Measurements from ENCODE around the gene ERLIN1.

ERLIN1 gene

GRCh38 chr10:100185364-100186252 lies at the start of gene ERLIN1:
Gene ERLIN1 (minus strand): TSS chr10:100186029. CDS start chr10:100185626, 403 bp downstream.
- Mint-ChIP-seq H3K27me3 (no peaks in the 10 kb centered on the region), H3K9me3 (no peaks in the 10 kb centered on the region), H3K4me3 (peak within 1 kb of the TSS; percentile 87 to 99), H3K4me1 (peaks cover 58% of the 10 kb centered on the region), H3K27ac (peak within 1 kb of the TSS; percentile 98 to 99)
- DNase-seq = peak; percentile 92
- peak; percentile 95 for ATAC-seq

GRCh38 chr10:100232101-100232500 lies 46.3 kb upstream of the ERLIN1 start:
- Mint-ChIP-seq H3K9me3 (no peaks in the 10 kb centered on the region), H3K4me1 (peaks cover 20% of the 10 kb centered on the region), H3K4me3 (no peak overlapping the region), H3K27me3 (no peaks in the 10 kb centered on the region), H3K27ac (no peak overlapping the region)
- DNase-seq (no peak), ATAC-seq (no peak)

GRCh38 chr10:100229819-100230422 lies 44.1 kb upstream of the ERLIN1 start:
- ATAC-seq (no peak), DNase-seq (no peak)
- Mint-ChIP-seq H3K27ac (peak overlapping the region; percentile 77 to 94), H3K4me3 (peak overlapping the region; percentile 83 to 96), H3K4me1 (peaks cover 28% of the 10 kb centered on the region), H3K9me3 (no peaks in the 10 kb centered on the region), H3K27me3 (no peaks in the 10 kb centered on the region)

- H3K4me3 Mint-ChIP-seq = no peak overlapping the region
- ATAC-seq = no peak
- no peak for DNase-seq
- peaks cover 17% of the 10 kb centered on the region for H3K4me1 Mint-ChIP-seq
- no peak overlapping the region for H3K27ac Mint-ChIP-seq
- no peaks in the 10 kb centered on the region for H3K9me3 Mint-ChIP-seq
- H3K27me3 Mint-ChIP-seq = no peaks in the 10 kb centered on the region
Observed at GRCh38 chr10:100223879-100224278, 38.0 kb upstream of the ERLIN1 start.

- DNase-seq (no peak), ATAC-seq (no peak)
- Mint-ChIP-seq H3K4me3 (no peak overlapping the region), H3K27me3 (no peaks in the 10 kb centered on the region), H3K4me1 (peaks cover 12% of the 10 kb centered on the region), H3K27ac (no peak overlapping the region), H3K9me3 (no peaks in the 10 kb centered on the region)
Observed at GRCh38 chr10:100222529-100222928, 36.7 kb upstream of the ERLIN1 start.

GRCh38 chr10:100216006-100216405 lies 30.2 kb upstream of the ERLIN1 start:
- no peaks in the 10 kb centered on the region for H3K4me1 Mint-ChIP-seq

GRCh38 chr10:100209303-100209702 lies 23.5 kb upstream of the ERLIN1 start:
- DNase-seq (no peak), ATAC-seq (no peak)
- H3K27me3 Mint-ChIP-seq = no peaks in the 10 kb centered on the region
- H3K27ac Mint-ChIP-seq = peak overlapping the region in 1 of 2 donors; percentile 7
- H3K9me3 Mint-ChIP-seq = no peaks in the 10 kb centered on the region
- H3K4me3 Mint-ChIP-seq = no peak overlapping the region
- no peaks in the 10 kb centered on the region for H3K4me1 Mint-ChIP-seq

More at GRCh38 chr10:100216006-100216405, 30.2 kb upstream of the ERLIN1 start:
- ATAC-seq (no peak), DNase-seq (no peak)
- no peaks in the 10 kb centered on the region for H3K9me3 Mint-ChIP-seq
- no peak overlapping the region for H3K4me3 Mint-ChIP-seq
- H3K27ac Mint-ChIP-seq = no peak overlapping the region
- H3K27me3 Mint-ChIP-seq = no peaks in the 10 kb centered on the region

- Mint-ChIP-seq H3K27me3 (no peaks in the 10 kb centered on the region), H3K27ac (no peak overlapping the region), H3K9me3 (no peaks in the 10 kb centered on the region), H3K4me1 (no peaks in the 10 kb centered on the region), H3K4me3 (no peak overlapping the region)
- ATAC-seq (no peak), DNase-seq (no peak)
Observed at GRCh38 chr10:100208276-100208675, 22.4 kb upstream of the ERLIN1 start.

GRCh38 chr10:100204370-100204769 lies 18.5 kb upstream of the ERLIN1 start:
- H3K27me3 Mint-ChIP-seq = no peaks in the 10 kb centered on the region
- no peak for DNase-seq
- ATAC-seq = no peak
- H3K4me3 Mint-ChIP-seq = no peak overlapping the region
- no peaks in the 10 kb centered on the region for H3K9me3 Mint-ChIP-seq
- no peak overlapping the region for H3K27ac Mint-ChIP-seq
- no peaks in the 10 kb centered on the region for H3K4me1 Mint-ChIP-seq

- Mint-ChIP-seq H3K27ac (peak overlapping the region in 1 of 2 donors; percentile 59), H3K4me3 (no peak overlapping the region), H3K9me3 (no peaks in the 10 kb centered on the region), H3K27me3 (no peaks in the 10 kb centered on the region), H3K4me1 (no peaks in the 10 kb centered on the region)
- no peak for DNase-seq
- no peak for ATAC-seq
Observed at GRCh38 chr10:100201549-100201948, 15.7 kb upstream of the ERLIN1 start.

- peaks cover 20% of the 10 kb centered on the region for H3K4me1 Mint-ChIP-seq
- H3K9me3 Mint-ChIP-seq = no peaks in the 10 kb centered on the region
- ATAC-seq (no peak), DNase-seq (no peak)
- no peak overlapping the region for H3K27ac Mint-ChIP-seq
- H3K4me3 Mint-ChIP-seq = no peak overlapping the region
- no peaks in the 10 kb centered on the region for H3K27me3 Mint-ChIP-seq
Observed at GRCh38 chr10:100194711-100195110, 8.9 kb upstream of the ERLIN1 start.

GRCh38 chr10:100192350-100192749 lies 6.5 kb upstream of the ERLIN1 start:
- ATAC-seq = no peak
- no peak overlapping the region for H3K27ac Mint-ChIP-seq
- H3K27me3 Mint-ChIP-seq = no peaks in the 10 kb centered on the region
- no peak for DNase-seq
- no peak overlapping the region for H3K4me3 Mint-ChIP-seq
- no peaks in the 10 kb centered on the region for H3K9me3 Mint-ChIP-seq
- H3K4me1 Mint-ChIP-seq = peaks cover 34% of the 10 kb centered on the region

GRCh38 chr10:100186253-100187212 lies 704 bp upstream of the ERLIN1 start:
- peak overlapping the region; percentile 98 to 99 for H3K27ac Mint-ChIP-seq
- peak in 1 of 2 donors; percentile 13 for DNase-seq
- H3K4me1 Mint-ChIP-seq = peaks cover 63% of the 10 kb centered on the region
- H3K4me3 Mint-ChIP-seq = peak overlapping the region; percentile 87 to 99
- peak; percentile 82 for ATAC-seq
- H3K27me3 Mint-ChIP-seq = no peaks in the 10 kb centered on the region
- H3K9me3 Mint-ChIP-seq = no peaks in the 10 kb centered on the region

GRCh38 chr10:100184840-100185239 lies 989 bp downstream of the ERLIN1 start:
- H3K9me3 Mint-ChIP-seq = no peaks in the 10 kb centered on the region
- DNase-seq (no peak), ATAC-seq (no peak)
- peaks cover 64% of the 10 kb centered on the region for H3K4me1 Mint-ChIP-seq
- H3K4me3 Mint-ChIP-seq = peak overlapping the region; percentile 87 to 99
- no peaks in the 10 kb centered on the region for H3K27me3 Mint-ChIP-seq
- peak overlapping the region; percentile 98 to 99 for H3K27ac Mint-ChIP-seq

- ATAC-seq (no peak), DNase-seq (no peak)
- Mint-ChIP-seq H3K27me3 (no peaks in the 10 kb centered on the region), H3K9me3 (no peaks in the 10 kb centered on the region), H3K4me3 (peak overlapping the region; percentile 87 to 99), H3K27ac (peak overlapping the region in 1 of 2 donors; percentile 98), H3K4me1 (peaks cover 66% of the 10 kb centered on the region)
Observed at GRCh38 chr10:100184426-100184825, 1.4 kb downstream of the ERLIN1 start.

All from stimulated activated naive CD8-positive, alpha-beta T cell treated with anti-CD3 and anti-CD28 coated beads, Interleukin-15, amount 100 ng/mL, for 72 hours (primary cell).